H9 (cell line): Measurements from ENCODE around the gene CHPT1. TPM values are rescaled to one million over a fixed set of nuclear protein-coding genes. Genes with fewer than 3 reads are reported as not detected.

Experiments
- DNase-seq: peaks from one replicate; pipeline ENCODE4 v3.0.0-alpha.2; 2017
- H2AFZ ChIP-seq: one replicate; pipeline ENCODE4 v1.6.1; 2013; ENCODE audit warnings: mild to moderate bottlenecking, low read length, control low read depth, moderate library complexity
- H2AK5ac ChIP-seq: 2 replicates; pipeline ENCODE4 v1.6.1; 2013; ENCODE audit warnings: low read length, control low read depth, mixed read lengths; ENCODE audit not compliant: insufficient read length
- H2BK120ac ChIP-seq: one replicate; pipeline ENCODE4 v1.6.1; 2013; ENCODE audit warnings: low read depth, mild to moderate bottlenecking, low read length, control low read depth, inconsistent platforms; ENCODE audit not compliant: poor library complexity, severe bottlenecking
- H2BK12ac ChIP-seq: 2 replicates; pipeline ENCODE4 v1.6.1; 2013; ENCODE audit warnings: low read length, control low read depth, mixed read lengths, low read depth; ENCODE audit not compliant: insufficient read length
- H2BK15ac ChIP-seq: 2 replicates; pipeline ENCODE4 v1.6.1; 2013; ENCODE audit warnings: low read depth, low read length, control low read depth
- H2BK20ac ChIP-seq: one replicate; pipeline ENCODE4 v1.6.1; 2013; ENCODE audit warnings: low read depth, mild to moderate bottlenecking, low read length, control low read depth, inconsistent platforms; ENCODE audit not compliant: poor library complexity, severe bottlenecking
- H2BK5ac ChIP-seq: 2 replicates; pipeline ENCODE4 v1.6.1; 2013; ENCODE audit warnings: low read length, control low read depth, mixed read lengths; ENCODE audit not compliant: insufficient read length
- H3K14ac ChIP-seq: 2 replicates; pipeline ENCODE4 v1.6.1; 2013; ENCODE audit warnings: low read length, control low read depth; ENCODE audit not compliant: insufficient read depth
- H3K18ac ChIP-seq: 2 replicates; pipeline ENCODE4 v1.6.1; 2013; ENCODE audit warnings: low read depth, mild to moderate bottlenecking, mixed read lengths, low read length, control low read depth; ENCODE audit not compliant: insufficient read length
- H3K23ac ChIP-seq: 2 replicates; pipeline ENCODE4 v1.6.1; 2013; ENCODE audit warnings: low read length, control low read depth, mixed read lengths, low read depth; ENCODE audit not compliant: insufficient read length
- H3K23me2 ChIP-seq: 2 replicates; pipeline ENCODE4 v1.6.1; 2013; ENCODE audit warnings: low read depth, mild to moderate bottlenecking, mixed read lengths, low read length, control low read depth; ENCODE audit not compliant: insufficient read length, poor library complexity, severe bottlenecking
- H3K27ac ChIP-seq: 2 replicates; pipeline ENCODE4 v1.5.1; 2013; ENCODE audit warnings: low read length, control low read depth, mixed read lengths, low read depth; ENCODE audit not compliant: insufficient read length
- H3K27me3 ChIP-seq: 2 replicates; pipeline ENCODE4 v1.6.1; 2013; ENCODE audit warnings: low read length, control low read depth, inconsistent platforms; ENCODE audit not compliant: insufficient read depth
- H3K4ac ChIP-seq: 2 replicates; pipeline ENCODE4 v1.6.1; 2013; ENCODE audit warnings: low read depth, mild to moderate bottlenecking, control low read depth, inconsistent platforms, low read length, moderate library complexity
- H3K4me1 ChIP-seq: 2 replicates; pipeline ENCODE4 v1.6.1; 2013; ENCODE audit warnings: low read length, control low read depth, inconsistent platforms; ENCODE audit not compliant: insufficient read depth
- H3K4me2 ChIP-seq: 2 replicates; pipeline ENCODE4 v1.6.1; 2013; ENCODE audit warnings: low read length, control low read depth, mixed read lengths; ENCODE audit not compliant: insufficient read length, insufficient read depth
- H3K56ac ChIP-seq: 2 replicates; pipeline ENCODE4 v1.6.1; 2013; ENCODE audit warnings: low read depth, mild to moderate bottlenecking, mixed read lengths, low read length, control low read depth; ENCODE audit not compliant: insufficient read length
- H3K79me1 ChIP-seq: 2 replicates; pipeline ENCODE4 v1.6.1; 2013; ENCODE audit warnings: low read depth, mild to moderate bottlenecking, moderate library complexity, low read length, control low read depth, inconsistent platforms; ENCODE audit not compliant: insufficient read depth, poor library complexity, severe bottlenecking
- H3K79me2 ChIP-seq: 2 replicates; pipeline ENCODE4 v1.6.1; 2013; ENCODE audit warnings: low read length, control low read depth, inconsistent platforms; ENCODE audit not compliant: insufficient read depth
- H3K9ac ChIP-seq: 2 replicates; pipeline ENCODE4 v1.6.1; 2013; ENCODE audit warnings: low read length, control low read depth, mixed read lengths; ENCODE audit not compliant: insufficient read length; ENCODE audit errors: extremely low read depth
- H3K9me3 ChIP-seq: one replicate; pipeline ENCODE4 v1.6.1; 2013; ENCODE audit warnings: low read depth, low read length, inconsistent platforms; ENCODE audit not compliant: control insufficient read depth
- H3T11ph ChIP-seq: one replicate; pipeline ENCODE4 v1.6.1; 2013; ENCODE audit warnings: mild to moderate bottlenecking, low read length, control low read depth, inconsistent platforms
- H4K20me1 ChIP-seq: one replicate; pipeline ENCODE4 v1.6.1; 2013; ENCODE audit not compliant: control insufficient read depth, insufficient read length, insufficient read depth
- H4K5ac ChIP-seq: 2 replicates; pipeline ENCODE4 v1.6.1; 2013; ENCODE audit warnings: low read depth, mild to moderate bottlenecking, mixed read lengths, low read length, control low read depth; ENCODE audit not compliant: insufficient read length
- H4K8ac ChIP-seq: replicated peaks from 2 replicates; pipeline ENCODE4 v1.6.1; 2013; ENCODE audit warnings: low read length, control low read depth, mixed read lengths, low read depth; ENCODE audit not compliant: insufficient read length
- H4K91ac ChIP-seq: 2 replicates; pipeline ENCODE4 v1.6.1; 2013; ENCODE audit warnings: low read depth, mild to moderate bottlenecking, moderate library complexity, mixed read lengths, low read length, control low read depth; ENCODE audit not compliant: insufficient read length
- H3K27ac Mint-ChIP-seq, 3 experiments: 2 replicates in 2 of 3; 3 replicates in 1 of 3; pipeline ENCODE4 v1.8.0; 2020 to 2021; ENCODE audit warnings: mixed read lengths in 3 of 3, mild to moderate bottlenecking in 1 of 3, moderate library complexity in 1 of 3
- H3K27me3 Mint-ChIP-seq: 2 replicates; pipeline ENCODE4 v1.8.0; 2021; ENCODE audit warnings: low read depth, mild to moderate bottlenecking, moderate library complexity, mixed read lengths
- H3K36me3 Mint-ChIP-seq, 3 experiments: 2 replicates in 2 of 3; 3 replicates in 1 of 3; pipeline ENCODE4 v1.8.0; 2020 to 2021; ENCODE audit warnings: low read depth in 3 of 3, mixed read lengths in 3 of 3; ENCODE audit not compliant: insufficient read depth in 1 of 3
- H3K4me1 Mint-ChIP-seq, 2 experiments: 2 replicates each; pipeline ENCODE4 v1.8.0; 2020; ENCODE audit warnings: mixed read lengths in 2 of 2
- H3K4me3 Mint-ChIP-seq, 2 experiments: 2 replicates in 1 of 2; 3 replicates in 1 of 2; pipeline ENCODE4 v1.8.0; 2020 to 2021; ENCODE audit warnings: mild to moderate bottlenecking in 2 of 2, mixed read lengths in 2 of 2, moderate library complexity in 1 of 2
- H3K9me3 Mint-ChIP-seq, 2 experiments: 2 replicates in 1 of 2; 3 replicates in 1 of 2; pipeline ENCODE4 v1.8.0; 2020; ENCODE audit warnings: mild to moderate bottlenecking in 2 of 2, mixed read lengths in 2 of 2, moderate library complexity in 1 of 2
- CTCF ChIP-seq: fragments of 200-600 bp; sonication (generic); conservative IDR thresholded peaks from 3 replicates; pipeline ENCODE4 v1.8.0; 2021; ENCODE audit warnings: antibody characterized with exemption, mild to moderate bottlenecking
- WGBS: extraction: QIAGEN DNeasy Blood & Tissue Kit; methylation state at CpG from one replicate; pipeline ENCODE4 v1.1.7; 2013; ENCODE audit warnings: missing lambda C conversion rate, low lambda C conversion rate, mixed read lengths; ENCODE audit not compliant: insufficient read length; ENCODE audit errors: extremely low coverage; 5-methylcytosine and 5-hydroxymethylcytosine counted together
- total RNA-seq: library from RNA; stranded (reverse); gene quantifications from 2 replicates; pipeline ENCODE4 v1.2.1, GENCODE V29; 2021

CHPT1 gene
- total RNA-seq, 1 experiment from 2014 or later = 17.1 TPM

GRCh38 chr12:101740566-101740965 is 43.1 kb downstream of the CHPT1 start:
- no peak overlapping the region for H2AK5ac ChIP-seq

More at GRCh38 chr12:101740566-101740965, 43.1 kb downstream of the CHPT1 start:
- DNase-seq = no peak
- Histone ChIP-seq H3K79me2 (no peaks in the 10 kb centered on the region), H4K91ac (no peak overlapping the region), H3K9ac (no peak overlapping the region), H2BK120ac (no peak overlapping the region), H3T11ph (no peak overlapping the region), H3K23ac (no peak overlapping the region), H3K4me1 (no peaks in the 10 kb centered on the region), H4K8ac (no peak overlapping the region), H3K79me1 (no peaks in the 10 kb centered on the region), H2AFZ (no peak overlapping the region), H3K56ac (no peak overlapping the region), H3K18ac (no peak overlapping the region), H2BK15ac (no peak overlapping the region), H3K23me2 (no peaks in the 10 kb centered on the region), H2BK5ac (no peak overlapping the region), H3K4ac (no peak overlapping the region), H4K5ac (no peak overlapping the region), H3K4me2 (no peak overlapping the region), H2BK20ac (no peak overlapping the region), H2BK12ac (no peak overlapping the region), H4K20me1 (no peaks in the 10 kb centered on the region), H3K14ac (no peak overlapping the region), H3K27me3 (no peaks in the 10 kb centered on the region), H3K9me3 (no peaks in the 10 kb centered on the region), H3K27ac (no peak overlapping the region)
- H3K4me3 Mint-ChIP-seq = no peak overlapping the region
- WGBS = no CpG with 5 or more reads among the region's 5 CpGs
- no peak for TF ChIP-seq CTCF
- H3K27ac Mint-ChIP-seq = no peak overlapping the region
- no peaks in the 10 kb centered on the region for H3K27me3 Mint-ChIP-seq
- H3K4me1 Mint-ChIP-seq = no peaks in the 10 kb centered on the region
- peaks cover 0 to 21% (median 17%) of the 10 kb centered on the region in 3 experiments; a peak in 5 of 7 replicates for H3K36me3 Mint-ChIP-seq
- H3K9me3 Mint-ChIP-seq = no peaks in the 10 kb centered on the region
